Left ventricle myocardium inferior (tissue), 1 donor: ENCODE results near the gene RAPGEF4. TPM values are rescaled to one million over a fixed set of nuclear protein-coding genes. Genes with fewer than 3 reads are reported as not detected.
A peak's percentile ranks its signal among the peaks of the same experiment; 100 is the strongest.

Experiments
- DNase-seq: peaks from one replicate; pipeline ENCODE4 v3.0.0-alpha.2; 2020
- H3K27ac ChIP-seq: fragments of 200-600 bp; replicated peaks from 2 replicates; pipeline ENCODE4 v1.8.0; 2021
- H3K27me3 ChIP-seq: fragments of 200-600 bp; 2 replicates; pipeline ENCODE4 v1.8.0; 2021; ENCODE audit warnings: low read depth
- H3K36me3 ChIP-seq: fragments of 200-600 bp; 2 replicates; pipeline ENCODE4 v1.8.0; 2021
- H3K4me1 ChIP-seq: fragments of 200-600 bp; 2 replicates; pipeline ENCODE4 v1.8.0; 2021
- H3K4me3 ChIP-seq: fragments of 200-600 bp; 2 replicates; pipeline ENCODE4 v1.8.0; 2021; ENCODE audit warnings: mild to moderate bottlenecking, moderate library complexity
- H3K9me3 ChIP-seq: fragments of 200-600 bp; replicated peaks from 2 replicates; pipeline ENCODE4 v1.8.0; 2021
- intact Hi-C: fragments of 100-400 bp; cut with micrococcal nuclease; formaldehyde crosslinking; loops from one replicate; pipeline ENCODE4 v1.11.0; 2022
- total RNA-seq: library from RNA; stranded (reverse); fragmentation: NEBNext Ultra II Directional; extraction: Animal tissue kit (Norgen Biotek cat#: 25700); gene quantifications from one replicate; pipeline ENCODE4 v1.2.1, GENCODE V29; 2021
- TF ChIP-seq, protein P1 (sequence below): fragments of 200-600 bp; IDR thresholded peaks from 2 replicates; pipeline ENCODE4 v1.8.0; 2021; ENCODE audit warnings: antibody characterized with exemption, mild to moderate bottlenecking, borderline replicate concordance
- donor health status: DM: no; HTN: yes; CAD: no; lungs with severe emphysema.

The RAPGEF4 gene
- total RNA-seq, 1 donor from 2014 or later = 3.7 TPM

GRCh38 chr2:173019755-173020154 is 284.1 kb downstream of the RAPGEF4 start:
- Histone ChIP-seq H3K4me3 (no peak overlapping the region), H3K27ac (no peak overlapping the region), H3K9me3 (no peaks in the 10 kb centered on the region), H3K36me3 (no peaks in the 10 kb centered on the region), H3K4me1 (peaks cover 35% of the 10 kb centered on the region), H3K27me3 (no peaks in the 10 kb centered on the region)
- intact Hi-C loops = no loop called here
- no peak for DNase-seq
- TF ChIP-seq, protein P1, sequence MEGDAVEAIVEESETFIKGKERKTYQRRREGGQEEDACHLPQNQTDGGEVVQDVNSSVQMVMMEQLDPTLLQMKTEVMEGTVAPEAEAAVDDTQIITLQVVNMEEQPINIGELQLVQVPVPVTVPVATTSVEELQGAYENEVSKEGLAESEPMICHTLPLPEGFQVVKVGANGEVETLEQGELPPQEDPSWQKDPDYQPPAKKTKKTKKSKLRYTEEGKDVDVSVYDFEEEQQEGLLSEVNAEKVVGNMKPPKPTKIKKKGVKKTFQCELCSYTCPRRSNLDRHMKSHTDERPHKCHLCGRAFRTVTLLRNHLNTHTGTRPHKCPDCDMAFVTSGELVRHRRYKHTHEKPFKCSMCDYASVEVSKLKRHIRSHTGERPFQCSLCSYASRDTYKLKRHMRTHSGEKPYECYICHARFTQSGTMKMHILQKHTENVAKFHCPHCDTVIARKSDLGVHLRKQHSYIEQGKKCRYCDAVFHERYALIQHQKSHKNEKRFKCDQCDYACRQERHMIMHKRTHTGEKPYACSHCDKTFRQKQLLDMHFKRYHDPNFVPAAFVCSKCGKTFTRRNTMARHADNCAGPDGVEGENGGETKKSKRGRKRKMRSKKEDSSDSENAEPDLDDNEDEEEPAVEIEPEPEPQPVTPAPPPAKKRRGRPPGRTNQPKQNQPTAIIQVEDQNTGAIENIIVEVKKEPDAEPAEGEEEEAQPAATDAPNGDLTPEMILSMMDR = no peak

DNA sequence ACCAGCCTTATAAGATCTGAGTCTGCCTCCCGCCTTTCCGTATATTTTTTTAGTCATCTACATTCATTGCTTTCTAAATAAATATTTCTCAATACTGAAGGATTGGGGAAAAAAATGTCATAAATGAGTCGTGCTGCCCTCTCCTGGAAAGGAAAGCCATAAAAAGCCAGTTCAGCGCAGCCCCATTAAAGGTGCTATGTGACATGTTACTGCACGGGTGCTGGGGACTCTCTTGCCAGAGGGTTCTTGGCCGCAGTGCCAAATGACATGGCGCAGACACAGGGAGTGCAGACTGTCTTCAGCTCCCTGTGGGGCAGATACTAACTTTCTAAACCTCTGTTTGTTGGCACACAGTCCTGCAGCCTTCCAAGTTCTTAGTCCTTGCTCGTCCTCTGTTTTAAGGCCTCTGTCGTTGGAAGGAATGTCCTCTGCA is 286.3 kb downstream of the RAPGEF4 start:
- intact Hi-C loops = no loop called here
- Histone ChIP-seq H3K4me3 (no peak overlapping the region), H3K36me3 (peaks cover 3% of the 10 kb centered on the region), H3K4me1 (peaks cover 30% of the 10 kb centered on the region), H3K9me3 (no peaks in the 10 kb centered on the region), H3K27me3 (no peaks in the 10 kb centered on the region), H3K27ac (peak overlapping the region; percentile 63)
- TF ChIP-seq, protein P1 = peak; percentile 56
- DNase-seq = peak; percentile 59

- Histone ChIP-seq H3K27ac (no peak overlapping the region), H3K4me1 (peaks cover 39% of the 10 kb centered on the region), H3K9me3 (no peaks in the 10 kb centered on the region), H3K36me3 (peaks cover 3% of the 10 kb centered on the region), H3K27me3 (no peaks in the 10 kb centered on the region), H3K4me3 (no peak overlapping the region)
- TF ChIP-seq, protein P1 = no peak
- no peak for DNase-seq
- intact Hi-C loops = no loop called here
Measured at GRCh38 chr2:173023718-173024117, 288.1 kb downstream of the RAPGEF4 start.

GRCh38 chr2:173026479-173026878 is 290.8 kb downstream of the RAPGEF4 start:
- Histone ChIP-seq H3K9me3 (no peaks in the 10 kb centered on the region), H3K27me3 (no peaks in the 10 kb centered on the region), H3K36me3 (peaks cover 3% of the 10 kb centered on the region), H3K27ac (peak overlapping the region; percentile 94), H3K4me1 (peaks cover 56% of the 10 kb centered on the region), H3K4me3 (no peak overlapping the region)
- DNase-seq = no peak
- TF ChIP-seq, protein P1 = no peak
- intact Hi-C loops = loop anchor here (2.0 kb wide), 1 partner anchor 184 kb away; no protein-coding TSS in a partner anchor

- Histone ChIP-seq H3K36me3 (peaks cover 3% of the 10 kb centered on the region), H3K4me1 (peaks cover 50% of the 10 kb centered on the region), H3K4me3 (peak overlapping the region; percentile 14), H3K27me3 (no peaks in the 10 kb centered on the region), H3K9me3 (no peaks in the 10 kb centered on the region), H3K27ac (peak overlapping the region; percentile 94)
- intact Hi-C loops = loop anchor here (2.0 kb wide), 1 partner anchor 183 kb away; no protein-coding TSS in a partner anchor
- TF ChIP-seq, protein P1 = peak; percentile 97
- peak; percentile 71 for DNase-seq
Measured at GRCh38 chr2:173027181-173028128, 291.8 kb downstream of the RAPGEF4 start.
